RWPE2 (cell line): Measurements from ENCODE around the gene MYBBP1A.

Source experiments
- ATAC-seq: fragments of 200-7000 bp; cut with Tn5 transposase; 3 replicates; pipeline ENCODE4 v1.9.1; 2021; ENCODE audit warnings: low read depth
- DNase-seq: peaks from one replicate; pipeline ENCODE4 v3.0.0-alpha.2; 2020; ENCODE audit warnings: low spot score
- H3K27ac ChIP-seq: fragments of 450-650 bp; 2 replicates; pipeline ENCODE4 v1.5.1; 2017; ENCODE audit warnings: mild to moderate bottlenecking; ENCODE audit not compliant: poor library complexity, severe bottlenecking
- H3K27me3 ChIP-seq: fragments of 250-450 bp; sonication (Bioruptor Pico); 2 replicates; pipeline ENCODE4 v1.5.1; 2021; ENCODE audit warnings: mild to moderate bottlenecking, moderate library complexity; ENCODE audit not compliant: insufficient read depth, poor library complexity, severe bottlenecking
- H3K36me3 ChIP-seq: fragments of 250-450 bp; sonication (Bioruptor Pico); 2 replicates; pipeline ENCODE4 v1.5.1; 2020; ENCODE audit warnings: low read depth, mild to moderate bottlenecking, moderate library complexity
- H3K4me1 ChIP-seq: fragments of 250-450 bp; sonication (Bioruptor Pico); 2 replicates; pipeline ENCODE4 v1.5.1; 2021; ENCODE audit warnings: mild to moderate bottlenecking, moderate library complexity; ENCODE audit not compliant: insufficient read depth, poor library complexity, severe bottlenecking
- H3K4me3 ChIP-seq: fragments of 250-450 bp; sonication (Bioruptor Pico); 2 replicates; pipeline ENCODE4 v1.5.1; 2021; ENCODE audit warnings: mild to moderate bottlenecking, moderate library complexity; ENCODE audit not compliant: severe bottlenecking
- H3K9me3 ChIP-seq: fragments of 250-450 bp; sonication (Bioruptor Pico); 2 replicates; pipeline ENCODE4 v1.5.1; 2021; ENCODE audit warnings: mild to moderate bottlenecking, moderate library complexity; ENCODE audit not compliant: severe bottlenecking
- CTCF ChIP-seq: fragments of 450-650 bp; IDR thresholded peaks from one replicate; pipeline ENCODE4 v1.5.1; 2017; ENCODE audit warnings: mild to moderate bottlenecking, moderate library complexity; ENCODE audit not compliant: poor library complexity, severe bottlenecking

MYBBP1A gene

GRCh38 chr17:4505187-4505586 lies 50.0 kb downstream of the MYBBP1A start:
- no peaks in the 10 kb centered on the region for H3K36me3 ChIP-seq
- H3K27ac ChIP-seq = no peak overlapping the region
- peaks cover 7% of the 10 kb centered on the region for H3K27me3 ChIP-seq
- no peaks in the 10 kb centered on the region for H3K4me1 ChIP-seq
- no peaks in the 10 kb centered on the region for H3K9me3 ChIP-seq
- ATAC-seq (peak; percentile 54), DNase-seq (no peak)
- no peak for TF ChIP-seq CTCF
- H3K4me3 ChIP-seq = no peak overlapping the region

GRCh38 chr17:4504188-4504587 lies 51.0 kb downstream of the MYBBP1A start:
- no peaks in the 10 kb centered on the region for H3K36me3 ChIP-seq
- H3K9me3 ChIP-seq = no peaks in the 10 kb centered on the region
- H3K27ac ChIP-seq = no peak overlapping the region
- H3K4me1 ChIP-seq = no peaks in the 10 kb centered on the region
- H3K4me3 ChIP-seq = no peak overlapping the region
- H3K27me3 ChIP-seq = peaks cover 17% of the 10 kb centered on the region
- no peak for TF ChIP-seq CTCF
- no peak for DNase-seq
- ATAC-seq = peak; percentile 36; the same call in 1 of the 3 replicates

DNA sequence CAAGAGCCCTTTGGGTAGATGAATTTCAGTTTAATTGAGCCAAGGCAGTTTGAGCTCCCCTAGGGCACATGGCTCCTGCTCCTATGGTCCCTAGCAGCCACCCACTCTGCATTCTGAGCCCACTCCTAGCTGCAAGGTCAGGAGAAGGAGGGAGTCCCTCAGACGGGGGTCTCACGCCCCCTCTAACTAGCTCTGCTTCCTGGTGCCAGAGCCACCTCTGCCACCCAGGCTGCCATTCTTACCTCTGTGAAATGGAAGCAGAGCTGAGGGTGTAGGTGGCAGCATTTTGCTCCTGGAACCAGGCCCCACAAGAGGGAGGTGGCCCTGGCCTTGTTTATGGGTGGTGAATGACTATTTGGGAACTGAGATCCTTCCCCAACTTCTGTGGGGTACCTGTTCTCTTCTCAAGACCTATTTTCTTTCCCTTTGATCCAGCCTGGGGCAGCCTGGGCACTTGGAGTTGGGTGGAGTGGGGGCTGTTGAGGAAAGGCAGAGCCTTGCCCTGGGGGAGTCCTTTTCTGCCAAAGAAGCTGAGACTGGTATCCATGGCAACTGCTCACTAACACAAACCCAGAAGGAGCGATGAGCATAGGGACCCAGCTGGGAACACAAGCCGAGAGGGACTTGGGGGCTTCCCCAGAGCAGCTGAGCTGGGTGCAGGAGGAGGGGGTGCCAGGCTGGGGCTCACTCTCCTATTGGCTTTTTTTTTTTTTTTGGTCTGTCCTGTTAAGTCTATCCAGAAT lies 51.7 kb downstream of the MYBBP1A start:
- ATAC-seq = no peak
- DNase-seq = no peak
- no peaks in the 10 kb centered on the region for H3K4me1 ChIP-seq
- peaks cover 19% of the 10 kb centered on the region for H3K27me3 ChIP-seq
- no peaks in the 10 kb centered on the region for H3K36me3 ChIP-seq
- H3K4me3 ChIP-seq = no peak overlapping the region
- no peak for TF ChIP-seq CTCF
- no peak overlapping the region for H3K27ac ChIP-seq
- no peaks in the 10 kb centered on the region for H3K9me3 ChIP-seq

- ATAC-seq = no peak
- TF ChIP-seq CTCF = no peak
- peaks cover 23% of the 10 kb centered on the region for H3K27me3 ChIP-seq
- H3K4me1 ChIP-seq = peaks cover 5% of the 10 kb centered on the region
- H3K4me3 ChIP-seq = no peak overlapping the region
- no peak for DNase-seq
- no peaks in the 10 kb centered on the region for H3K36me3 ChIP-seq
- H3K9me3 ChIP-seq = no peaks in the 10 kb centered on the region
- no peak overlapping the region for H3K27ac ChIP-seq
Observed at GRCh38 chr17:4502466-4503154, 52.6 kb downstream of the MYBBP1A start.
